GM12878 (cell line): ENCODE results near the gene BMP15. TPM values are rescaled to one million over a fixed set of nuclear protein-coding genes. Genes with fewer than 3 reads are reported as not detected.

Source experiments
- ATAC-seq: fragments of 200-7000 bp; cut with Tn5 transposase; 3 replicates; pipeline ENCODE4 v1.9.1; 2020; ENCODE audit warnings: mild to moderate bottlenecking, moderate library complexity
- BruUV-seq: library from RNA; stranded (reverse); fragments of 400-500 nt; replicated peaks from 2 replicates; lab custom pipeline; 2021; lab: Mats Ljungman, UMichigan
- CTCF ChIA-PET: fragments of 300-600 bp; sonication (Branson Sonifier 250); formaldehyde crosslinking; extraction: SDS; loops from one replicate; lab custom pipeline; 2021; ENCODE audit warnings: inconsistent platforms; lab: Yijun Ruan, JAX
- POLR2A ChIA-PET: fragments of 350-600 bp; formaldehyde crosslinking; extraction: SDS; loops from one replicate; lab custom pipeline; 2021; ENCODE audit warnings: inconsistent platforms; lab: Charles Lee
- RAD21 ChIA-PET: fragments of 300-600 bp; sonication (Branson Sonifier 250); formaldehyde crosslinking; loops from one replicate; lab custom pipeline; 2023; ENCODE audit warnings: antibody characterized with exemption; ENCODE audit not compliant: unreplicated experiment; lab: Charles Lee
- SMC1A ChIA-PET: fragments of 300-600 bp; sonication (Branson Sonifier 250); formaldehyde crosslinking; loops from one replicate; lab custom pipeline; 2023; ENCODE audit not compliant: unreplicated experiment, uncharacterized antibody; lab: Charles Lee
- DNase-seq: peaks from one replicate; pipeline ENCODE4 v3.0.0-alpha.2; 2011; ENCODE audit warnings: low read depth, low spot score
- FAIRE-seq: peaks from 3 replicates; lab custom pipeline; 2011; peaks lifted over from hg19 to GRCh38; lab: Jason Lieb, UNC
- H2AFZ ChIP-seq: 2 replicates; pipeline ENCODE4 v1.6.0; 2011; ENCODE audit warnings: low read depth, low read length, control low read depth; ENCODE audit not compliant: control insufficient read depth
- H3K27ac ChIP-seq: 2 replicates; pipeline ENCODE4 v1.5.1; 2011; ENCODE audit warnings: control low read depth; ENCODE audit not compliant: control insufficient read depth, insufficient read depth
- H3K27me3 ChIP-seq, 2 experiments: replicated peaks in 1 of 2; 2 replicates each; pipeline versions ENCODE4 v1.6.0 to v1.6.1; 2011; ENCODE audit warnings: low read length in 1 of 2; ENCODE audit not compliant: control insufficient read depth in 2 of 2, insufficient read depth in 2 of 2
- H3K36me3 ChIP-seq, 2 experiments: 2 replicates each; pipeline ENCODE4 v1.5.1; 2011; ENCODE audit warnings: low read length in 1 of 2; ENCODE audit not compliant: control insufficient read depth in 2 of 2, insufficient read depth in 2 of 2
- H3K4me1 ChIP-seq: 2 replicates; pipeline ENCODE4 v1.6.1; 2011; ENCODE audit warnings: mild to moderate bottlenecking, low read length, moderate library complexity, mixed read lengths; ENCODE audit not compliant: control insufficient read depth, insufficient read depth
- H3K4me2 ChIP-seq: 2 replicates; pipeline ENCODE4 v1.6.0; 2011; ENCODE audit warnings: control low read depth; ENCODE audit not compliant: control insufficient read depth, insufficient read depth
- H3K4me3 ChIP-seq: fragments of 200-600 bp; sonication (generic); 2 replicates; pipeline ENCODE4 v1.5.1; 2016
- H3K79me2 ChIP-seq: 2 replicates; pipeline ENCODE4 v1.6.0; 2011; ENCODE audit warnings: low read length; ENCODE audit not compliant: control insufficient read depth, insufficient read depth
- H3K9ac ChIP-seq: 2 replicates; pipeline ENCODE4 v1.8.0; 2011; ENCODE audit warnings: low read length, control low read depth, mixed read lengths; ENCODE audit not compliant: control insufficient read depth, insufficient read depth
- H3K9me3 ChIP-seq: replicated peaks from 3 replicates; pipeline ENCODE4 v1.5.1; 2011; ENCODE audit warnings: mild to moderate bottlenecking, low read length; ENCODE audit not compliant: control insufficient read depth, insufficient read depth
- H4K20me1 ChIP-seq: 2 replicates; pipeline ENCODE4 v1.6.0; 2011; ENCODE audit not compliant: control insufficient read depth, insufficient read depth
- ATF2 ChIP-seq: IDR thresholded peaks from 2 replicates; pipeline ENCODE4 v1.6.1; 2012; ENCODE audit warnings: low read length, inconsistent platforms
- BRCA1 ChIP-seq: IDR thresholded peaks from 2 replicates; pipeline ENCODE4 v1.6.1; 2011; ENCODE audit warnings: low read depth, low read length, improper control_type of control experiment
- ELK1 ChIP-seq: IDR thresholded peaks from 2 replicates; pipeline ENCODE4 v1.6.1; 2012; ENCODE audit warnings: low read depth, low read length, improper control_type of control experiment
- EZH2 ChIP-seq: IDR thresholded peaks from 2 replicates; pipeline ENCODE4 v1.6.1; 2012; ENCODE audit warnings: low read depth, mild to moderate bottlenecking, control low read depth, inconsistent platforms, low read length, borderline replicate concordance; ENCODE audit not compliant: control insufficient read depth
- HCFC1 ChIP-seq: fragments of 150-350 bp; IDR thresholded peaks from 2 replicates; pipeline ENCODE4 v1.6.1; 2014; ENCODE audit warnings: low read length
- HDAC6 ChIP-seq: fragments of 200-600 bp; sonication (generic); IDR thresholded peaks from one replicate; pipeline ENCODE4 v1.8.0; 2017; ENCODE audit warnings: antibody characterized with exemption; ENCODE audit not compliant: unreplicated experiment
- LARP7 ChIP-seq: fragments of 450-650 bp; IDR thresholded peaks from 2 replicates; pipeline ENCODE4 v1.6.1; 2017; ENCODE audit warnings: mild to moderate bottlenecking
- MTA3 ChIP-seq: IDR thresholded peaks from 2 replicates; pipeline ENCODE4 v1.6.1; 2012; ENCODE audit warnings: low read length, inconsistent platforms, borderline replicate concordance
- ZBTB11 ChIP-seq: fragments of 450-650 bp; formaldehyde crosslinking; IDR thresholded peaks from 2 replicates; pipeline ENCODE4 v1.5.0; 2022; ENCODE audit warnings: mild to moderate bottlenecking, missing genetic modification characterization
- ZNF592 ChIP-seq: fragments of 450-650 bp; IDR thresholded peaks from 2 replicates; pipeline ENCODE4 v1.6.1; 2017; ENCODE audit warnings: mild to moderate bottlenecking, moderate library complexity
- ZZZ3 ChIP-seq: IDR thresholded peaks from 2 replicates; pipeline ENCODE4 v1.6.1; 2011; ENCODE audit warnings: low read depth; ENCODE audit not compliant: control insufficient read depth, insufficient read length
- WGBS: methylation state at CpG from one replicate; pipeline ENCODE4 v1.1.6; 2016; ENCODE audit warnings: low lambda C conversion rate; ENCODE audit not compliant: insufficient replicate concordance, insufficient coverage; ENCODE audit errors: missing lambda C conversion rate; 5-methylcytosine and 5-hydroxymethylcytosine counted together
- in situ Hi-C: fragments of 300-500 bp; cut with MboI; formaldehyde crosslinking; loops from 9 replicates; pipeline ENCODE4 v1.14.3; 2018; ENCODE audit warnings: mixed read lengths
- intact Hi-C: fragments of 100-400 bp; cut with micrococcal nuclease; formaldehyde crosslinking; loops from one replicate; pipeline ENCODE4 v1.14.2; 2022; ENCODE audit not compliant: unreplicated experiment
- polyA plus RNA-seq, 11 experiments: library from polyadenylated mRNA; depleted of rRNA in 4 of 11; unstranded in 6 of 11; stranded (reverse) in 5 of 11; fragments of >200 nt; fragmentation: Nextera tagmentation in 4 of 11; fragmentation: Illumina TruSeq in 1 of 11; extraction: Ambion mirVana in 4 of 11; extraction: Trizol in 1 of 11; gene quantifications; 1 replicate in 1 of 11; 2 replicates in 10 of 11; pipeline versions ENCODE4 v1.2.1 to v1.2.3, GENCODE V29; 2011 to 2016; ENCODE audit warnings: inconsistent platforms in 2 of 11, missing spikeins in 2 of 11, low read depth in 1 of 11
- total RNA-seq, 4 experiments: library from RNA; depleted of rRNA in 3 of 4; stranded (reverse); fragments of >200 nt in 3 of 4; fragmentation: Illumina TruSeq in 1 of 4; extraction: Trizol in 1 of 4; gene quantifications; 2 replicates each; pipeline versions ENCODE4 v1.2.1 to v1.2.3, GENCODE V29; 2013 to 2021
- TF ChIP-seq, protein P1 (sequence below): fragments of 450-650 bp; conservative IDR thresholded peaks from 2 replicates; pipeline ENCODE4 v1.6.1; 2017; ENCODE audit warnings: mild to moderate bottlenecking, moderate library complexity

Gene BMP15
- total and polyA plus RNA-seq, 10 of the 15 experiments (the other 5 are each of a cell fraction or from before 2014, with no cell fraction given): not detected

GRCh38 chrX:50889582-50889981 is 21.0 kb upstream of the BMP15 start:
- H3K79me2 ChIP-seq: no peaks in the 10 kb centered on the region
- no TSS peak for BruUV-seq
- 13% methylated on average over 4 of the region's 4 CpGs for WGBS
- ChIA-PET POLR2A (no interaction called here), SMC1A (no interaction called here), CTCF (no interaction called here), RAD21 (no interaction called here)
- intact Hi-C loops: no loop called here
- H3K27me3 ChIP-seq: no peaks in the 10 kb centered on the region
- H3K9me3 ChIP-seq: no peaks in the 10 kb centered on the region; the same call in 2 of the 3 replicates
- DNase-seq: no peak
- no peak overlapping the region for H3K27ac ChIP-seq
- no peak overlapping the region for H3K4me3 ChIP-seq
- FAIRE-seq: no peak
- no peaks in the 10 kb centered on the region for H3K4me1 ChIP-seq
- no peak for ATAC-seq
- H4K20me1 ChIP-seq: no peaks in the 10 kb centered on the region
- no peak overlapping the region for H3K9ac ChIP-seq
- H3K4me2 ChIP-seq: no peak overlapping the region
- no peak overlapping the region for H2AFZ ChIP-seq
- no peaks in the 10 kb centered on the region for H3K36me3 ChIP-seq
- in situ Hi-C loops: no loop called here
- TF ChIP-seq HCFC1 (no peak), LARP7 (no peak), HDAC6 (no peak), BRCA1 (no peak), ZNF592 (no peak), MTA3 (no peak), ZZZ3 (no peak), EZH2 (no peak), ELK1 (no peak), ATF2 (no peak), ZBTB11 (CRISPR knock-in tag) (no peak)
- TF ChIP-seq, protein P1, sequence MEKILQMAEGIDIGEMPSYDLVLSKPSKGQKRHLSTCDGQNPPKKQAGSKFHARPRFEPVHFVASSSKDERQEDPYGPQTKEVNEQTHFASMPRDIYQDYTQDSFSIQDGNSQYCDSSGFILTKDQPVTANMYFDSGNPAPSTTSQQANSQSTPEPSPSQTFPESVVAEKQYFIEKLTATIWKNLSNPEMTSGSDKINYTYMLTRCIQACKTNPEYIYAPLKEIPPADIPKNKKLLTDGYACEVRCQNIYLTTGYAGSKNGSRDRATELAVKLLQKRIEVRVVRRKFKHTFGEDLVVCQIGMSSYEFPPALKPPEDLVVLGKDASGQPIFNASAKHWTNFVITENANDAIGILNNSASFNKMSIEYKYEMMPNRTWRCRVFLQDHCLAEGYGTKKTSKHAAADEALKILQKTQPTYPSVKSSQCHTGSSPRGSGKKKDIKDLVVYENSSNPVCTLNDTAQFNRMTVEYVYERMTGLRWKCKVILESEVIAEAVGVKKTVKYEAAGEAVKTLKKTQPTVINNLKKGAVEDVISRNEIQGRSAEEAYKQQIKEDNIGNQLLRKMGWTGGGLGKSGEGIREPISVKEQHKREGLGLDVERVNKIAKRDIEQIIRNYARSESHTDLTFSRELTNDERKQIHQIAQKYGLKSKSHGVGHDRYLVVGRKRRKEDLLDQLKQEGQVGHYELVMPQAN: no peak
